CD14-positive monocyte (primary cell): Measurements from ENCODE around the gene RBBP4. TPM values are rescaled to one million over a fixed set of nuclear protein-coding genes. Genes with fewer than 3 reads are reported as not detected.

Experiments
- DNase-seq, 3 donors: peaks; one replicate each; pipeline ENCODE4 v3.0.0-alpha.2; 2011 to 2022
- H2AFZ ChIP-seq: 2 replicates; pipeline ENCODE4 v1.6.0; 2012; ENCODE audit warnings: mild to moderate bottlenecking, low read depth, low read length, inconsistent platforms; ENCODE audit not compliant: insufficient read depth, poor library complexity, severe bottlenecking
- H3K27ac ChIP-seq, 2 donors: 1 replicate in 1 of 2; 2 replicates in 1 of 2; pipeline ENCODE4 v1.5.1; 2012 to 2013; ENCODE audit warnings: low read length in 2 of 2, control low read depth in 1 of 2, inconsistent platforms in 1 of 2, low read depth in 1 of 2, mild to moderate bottlenecking in 1 of 2
- H3K27me3 ChIP-seq, 2 donors: one replicate each; pipeline versions ENCODE4 v1.6.0 to v1.6.1; 2011 to 2013; ENCODE audit warnings: low read length in 2 of 2; ENCODE audit not compliant: control insufficient read depth in 2 of 2, insufficient read depth in 2 of 2
- H3K36me3 ChIP-seq, 2 donors: replicated peaks in 1 of 2; 1 replicate in 1 of 2; 2 replicates in 1 of 2; pipeline versions ENCODE4 v1.5.1 to v1.6.1; 2012 to 2013; ENCODE audit warnings: low read length in 2 of 2, control low read depth in 1 of 2, inconsistent platforms in 1 of 2, mild to moderate bottlenecking in 1 of 2; ENCODE audit not compliant: insufficient read depth in 2 of 2, control insufficient read depth in 1 of 2
- H3K4me1 ChIP-seq, 2 donors: 1 replicate in 1 of 2; 2 replicates in 1 of 2; pipeline versions ENCODE4 v1.5.1 to v1.6.1; 2012 to 2013; ENCODE audit warnings: low read length in 2 of 2, control low read depth in 1 of 2, inconsistent platforms in 1 of 2, mild to moderate bottlenecking in 1 of 2, moderate library complexity in 1 of 2; ENCODE audit not compliant: insufficient read depth in 2 of 2, control insufficient read depth in 1 of 2
- H3K4me2 ChIP-seq: replicated peaks from 2 replicates; pipeline ENCODE3; 2012; ENCODE audit warnings: low read length, moderate library complexity, mild to moderate bottlenecking; ENCODE audit not compliant: poor library complexity, severe bottlenecking; ENCODE audit errors: extremely low read depth
- H3K4me3 ChIP-seq, 3 experiments: fragments of 200-600 bp in 1 of 3; sonication (generic) in 1 of 3; replicated peaks in 1 of 3; 1 replicate in 2 of 3; 2 replicates in 1 of 3; pipeline ENCODE4 v1.5.1; 2011 to 2013; ENCODE audit warnings: low read length in 3 of 3, mild to moderate bottlenecking in 3 of 3, control low read depth in 2 of 3, low read depth in 2 of 3, inconsistent platforms in 1 of 3, moderate library complexity in 1 of 3
- H3K79me2 ChIP-seq: 2 replicates; pipeline ENCODE4 v1.6.0; 2012; ENCODE audit warnings: mild to moderate bottlenecking, control low read depth, inconsistent platforms, low read length, moderate library complexity; ENCODE audit not compliant: insufficient read depth
- H3K9ac ChIP-seq: 2 replicates; pipeline ENCODE4 v1.6.0; 2017; ENCODE audit warnings: low read length, mild to moderate bottlenecking; ENCODE audit not compliant: insufficient read depth, poor library complexity, severe bottlenecking
- H3K9me3 ChIP-seq, 2 donors: replicated peaks in 1 of 2; 1 replicate in 1 of 2; 2 replicates in 1 of 2; pipeline versions ENCODE4 v1.5.1 to v1.6.1; 2012 to 2013; ENCODE audit warnings: low read length in 2 of 2, control low read depth in 1 of 2; ENCODE audit not compliant: control insufficient read depth in 1 of 2, insufficient read depth in 1 of 2
- H4K20me1 ChIP-seq: 2 replicates; pipeline ENCODE4 v1.6.0; 2012; ENCODE audit warnings: mild to moderate bottlenecking, low read length, control low read depth, moderate library complexity; ENCODE audit not compliant: insufficient read depth
- H3K27ac Mint-ChIP-seq, 7 donors: one replicate each; pipeline ENCODE4 v1.8.0; 2020; ENCODE audit warnings: mild to moderate bottlenecking in 7 of 7, mixed read lengths in 7 of 7, moderate library complexity in 6 of 7, inconsistent platforms in 2 of 7
- H3K27me3 Mint-ChIP-seq, 3 donors: one replicate each; pipeline ENCODE4 v1.8.0; 2021 to 2022; ENCODE audit warnings: low read depth in 3 of 3, mild to moderate bottlenecking in 3 of 3, mixed read lengths in 3 of 3, moderate library complexity in 3 of 3, inconsistent platforms in 1 of 3
- H3K36me3 Mint-ChIP-seq, 2 donors: one replicate each; pipeline ENCODE4 v1.8.0; 2020; ENCODE audit warnings: mixed read lengths in 2 of 2, inconsistent platforms in 1 of 2, mild to moderate bottlenecking in 1 of 2
- H3K4me1 Mint-ChIP-seq: one replicate; pipeline ENCODE4 v1.8.0; 2020; ENCODE audit warnings: mild to moderate bottlenecking, mixed read lengths
- H3K4me3 Mint-ChIP-seq, 2 donors: one replicate each; pipeline ENCODE4 v1.8.0; 2020; ENCODE audit warnings: mild to moderate bottlenecking in 2 of 2, mixed read lengths in 2 of 2, moderate library complexity in 1 of 2
- H3K9me3 Mint-ChIP-seq, 7 donors: one replicate each; pipeline ENCODE4 v1.8.0; 2020 to 2022; ENCODE audit warnings: mixed read lengths in 7 of 7, mild to moderate bottlenecking in 6 of 7, moderate library complexity in 6 of 7, inconsistent platforms in 2 of 7
- WGBS: methylation state at CpG from one replicate; pipeline ENCODE4 v1.1.5; 2013; ENCODE audit warnings: missing lambda C conversion rate; ENCODE audit not compliant: insufficient coverage; 5-methylcytosine and 5-hydroxymethylcytosine counted together
- intact Hi-C, 2 donors: fragments of 100-400 bp; cut with micrococcal nuclease; formaldehyde crosslinking; loops; one replicate each; pipeline versions ENCODE4 v1.15.0 to v1.15.1; 2023
- polyA plus RNA-seq, 3 donors: library from polyadenylated mRNA; depleted of rRNA in 1 of 3; unstranded in 2 of 3; stranded (reverse) in 1 of 3; fragments of 300-500 nt in 2 of 3; fragments of >200 nt in 1 of 3; fragmentation: Illumina TruSeq in 2 of 3; gene quantifications; 1 replicate in 2 of 3; 2 replicates in 1 of 3; pipeline ENCODE4 v1.2.3, GENCODE V29; 2012 to 2021
- TF ChIP-seq, protein P1 (sequence below): fragments of 200-600 bp; IDR thresholded peaks from one replicate; pipeline ENCODE4 v1.8.0; 2022; ENCODE audit warnings: antibody characterized with exemption, mild to moderate bottlenecking

The RBBP4 gene
- polyA plus RNA-seq, 3 donors, result 60.6 to 307 (median 274) TPM

DNA sequence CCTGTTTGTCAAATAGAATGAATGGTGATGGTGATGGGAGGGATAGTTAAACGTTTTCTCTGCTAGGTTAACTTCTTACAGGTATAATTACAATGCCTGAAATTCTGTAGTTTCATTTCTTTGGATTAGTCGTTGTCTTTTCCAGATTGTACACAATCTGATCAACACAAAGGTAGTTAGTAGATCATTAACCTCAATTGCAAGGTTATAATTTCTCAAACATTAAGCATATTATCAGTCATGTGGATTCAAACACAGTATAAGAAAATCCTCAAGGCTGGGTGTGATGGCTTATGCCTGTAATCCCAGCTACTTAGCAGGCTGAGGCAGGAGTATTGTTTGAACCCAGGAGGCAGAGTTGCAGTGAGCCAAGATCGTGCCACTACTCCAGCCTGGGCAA lies 31.0 kb downstream of the RBBP4 start:
- Histone ChIP-seq H3K4me1 (no peaks in the 10 kb centered on the region), H2AFZ (no peak overlapping the region), H3K27me3 (no peaks in the 10 kb centered on the region), H3K9ac (no peak overlapping the region), H3K4me2 (no peak overlapping the region), H3K36me3 (peaks cover 78 to 99% of the 10 kb centered on the region in 2 donors), H4K20me1 (no peaks in the 10 kb centered on the region), H3K27ac (no peak overlapping the region), H3K79me2 (no peaks in the 10 kb centered on the region), H3K9me3 (no peaks in the 10 kb centered on the region), H3K4me3 (no peak overlapping the region)
- TF ChIP-seq, protein P1, sequence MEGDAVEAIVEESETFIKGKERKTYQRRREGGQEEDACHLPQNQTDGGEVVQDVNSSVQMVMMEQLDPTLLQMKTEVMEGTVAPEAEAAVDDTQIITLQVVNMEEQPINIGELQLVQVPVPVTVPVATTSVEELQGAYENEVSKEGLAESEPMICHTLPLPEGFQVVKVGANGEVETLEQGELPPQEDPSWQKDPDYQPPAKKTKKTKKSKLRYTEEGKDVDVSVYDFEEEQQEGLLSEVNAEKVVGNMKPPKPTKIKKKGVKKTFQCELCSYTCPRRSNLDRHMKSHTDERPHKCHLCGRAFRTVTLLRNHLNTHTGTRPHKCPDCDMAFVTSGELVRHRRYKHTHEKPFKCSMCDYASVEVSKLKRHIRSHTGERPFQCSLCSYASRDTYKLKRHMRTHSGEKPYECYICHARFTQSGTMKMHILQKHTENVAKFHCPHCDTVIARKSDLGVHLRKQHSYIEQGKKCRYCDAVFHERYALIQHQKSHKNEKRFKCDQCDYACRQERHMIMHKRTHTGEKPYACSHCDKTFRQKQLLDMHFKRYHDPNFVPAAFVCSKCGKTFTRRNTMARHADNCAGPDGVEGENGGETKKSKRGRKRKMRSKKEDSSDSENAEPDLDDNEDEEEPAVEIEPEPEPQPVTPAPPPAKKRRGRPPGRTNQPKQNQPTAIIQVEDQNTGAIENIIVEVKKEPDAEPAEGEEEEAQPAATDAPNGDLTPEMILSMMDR, result no peak
- H3K27ac Mint-ChIP-seq, result no peak overlapping the region
- peaks cover 75 to 91% of the 10 kb centered on the region in 2 donors for H3K36me3 Mint-ChIP-seq
- H3K9me3 Mint-ChIP-seq, result no peaks in the 10 kb centered on the region
- H3K27me3 Mint-ChIP-seq, result no peaks in the 10 kb centered on the region
- DNase-seq, result no peak
- no peak overlapping the region for H3K4me3 Mint-ChIP-seq
- no CpG with 5 or more reads among the region's 3 CpGs for WGBS
- H3K4me1 Mint-ChIP-seq, result no peaks in the 10 kb centered on the region
- intact Hi-C loops, result no loop called here

DNA sequence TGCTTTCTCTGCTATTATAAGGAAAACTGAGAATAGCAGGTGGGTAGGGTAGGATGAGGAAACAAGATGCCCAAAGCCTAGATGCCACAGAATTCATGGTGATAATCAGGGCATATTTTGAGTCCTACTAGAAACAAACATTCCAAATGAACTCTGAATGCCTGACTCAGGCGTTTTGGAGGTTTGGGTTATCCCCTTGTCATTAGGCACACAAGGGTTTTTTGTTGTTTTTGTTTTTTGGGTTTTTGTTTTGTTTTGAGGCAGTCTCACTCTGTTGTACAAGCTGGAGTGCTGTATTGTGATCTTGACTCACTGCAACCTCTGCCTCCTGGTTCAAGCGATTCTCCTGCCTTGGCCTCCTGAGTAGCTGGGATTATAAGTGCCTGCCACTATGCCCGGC lies 32.4 kb downstream of the RBBP4 start:
- intact Hi-C loops, result no loop called here
- no peak overlapping the region for H3K27ac Mint-ChIP-seq
- no peaks in the 10 kb centered on the region for H3K9me3 Mint-ChIP-seq
- WGBS, result no CpG with 5 or more reads among the region's 3 CpGs
- no peak for DNase-seq
- Histone ChIP-seq H3K9ac (no peak overlapping the region), H3K4me2 (no peak overlapping the region), H3K27me3 (no peaks in the 10 kb centered on the region), H3K79me2 (no peaks in the 10 kb centered on the region), H3K4me1 (no peaks in the 10 kb centered on the region), H4K20me1 (no peaks in the 10 kb centered on the region), H3K27ac (no peak overlapping the region), H2AFZ (no peak overlapping the region), H3K4me3 (no peak overlapping the region), H3K9me3 (no peaks in the 10 kb centered on the region), H3K36me3 (peaks cover 67 to 85% of the 10 kb centered on the region in 2 donors)
- no peak overlapping the region for H3K4me3 Mint-ChIP-seq
- H3K27me3 Mint-ChIP-seq, result no peaks in the 10 kb centered on the region
- TF ChIP-seq, protein P1, result no peak
- peaks cover 66 to 80% of the 10 kb centered on the region in 2 donors for H3K36me3 Mint-ChIP-seq
- H3K4me1 Mint-ChIP-seq, result no peaks in the 10 kb centered on the region
